DND-41 (cell line): Measurements from ENCODE around the gene ITGAX.

Experiments
- ATAC-seq: fragments of 200-7000 bp; cut with Tn5 transposase; 3 replicates; pipeline ENCODE4 v1.9.1; 2021; ENCODE audit warnings: low read depth; ENCODE audit not compliant: insufficient read depth
- DNase-seq: peaks from one replicate; pipeline ENCODE4 v3.0.0-alpha.2; 2020
- H2AFZ ChIP-seq: 2 replicates; pipeline ENCODE4 v1.6.0; 2012; ENCODE audit warnings: low read depth, low read length
- H3K27ac ChIP-seq: 2 replicates; pipeline ENCODE4 v1.5.1; 2012; ENCODE audit warnings: low read length, inconsistent platforms
- H3K27me3 ChIP-seq: fragments of 200-600 bp; sonication (generic); 2 replicates; pipeline ENCODE4 v1.6.0; 2012; ENCODE audit warnings: low read length, mild to moderate bottlenecking, inconsistent platforms; ENCODE audit not compliant: insufficient read depth, poor library complexity
- H3K36me3 ChIP-seq: 2 replicates; pipeline ENCODE4 v1.5.1; 2012; ENCODE audit warnings: low read length, inconsistent platforms; ENCODE audit not compliant: insufficient read depth
- H3K4me1 ChIP-seq: 2 replicates; pipeline ENCODE4 v1.5.1; 2012; ENCODE audit warnings: mild to moderate bottlenecking, low read length; ENCODE audit not compliant: insufficient read depth
- H3K4me2 ChIP-seq: 2 replicates; pipeline ENCODE4 v1.6.0; 2012; ENCODE audit warnings: mild to moderate bottlenecking, moderate library complexity, low read length, inconsistent platforms; ENCODE audit not compliant: insufficient read depth
- H3K4me3 ChIP-seq, 2 experiments: fragments of 200-600 bp in 1 of 2; shearing (Covaris generic) in 1 of 2; 2 replicates each; pipeline ENCODE4 v1.5.1; 2012 to 2016; ENCODE audit warnings: inconsistent platforms in 2 of 2, low read length in 2 of 2, mild to moderate bottlenecking in 2 of 2, low read depth in 1 of 2, moderate library complexity in 1 of 2
- H3K79me2 ChIP-seq: 2 replicates; pipeline ENCODE4 v1.6.0; 2012; ENCODE audit warnings: low read length, inconsistent platforms; ENCODE audit not compliant: insufficient read depth
- H3K9ac ChIP-seq: 2 replicates; pipeline ENCODE4 v1.6.0; 2012; ENCODE audit warnings: low read depth, mild to moderate bottlenecking, inconsistent platforms, low read length, moderate library complexity
- H3K9me3 ChIP-seq: 2 replicates; pipeline ENCODE4 v1.5.1; 2012; ENCODE audit warnings: low read length, moderate library complexity, mild to moderate bottlenecking, inconsistent platforms; ENCODE audit not compliant: insufficient read depth, severe bottlenecking
- H4K20me1 ChIP-seq: 2 replicates; pipeline ENCODE4 v1.6.0; 2012; ENCODE audit warnings: low read length; ENCODE audit not compliant: insufficient read depth
- CTCF ChIP-seq: IDR thresholded peaks from 2 replicates; pipeline ENCODE4 v1.5.1; 2012; ENCODE audit warnings: borderline replicate concordance, low read length, moderate library complexity, mild to moderate bottlenecking; ENCODE audit not compliant: poor library complexity, severe bottlenecking; ENCODE audit errors: extremely low read depth
- EZH2 ChIP-seq: IDR thresholded peaks from 3 replicates; pipeline ENCODE4 v1.6.1; 2012; ENCODE audit warnings: borderline replicate concordance, low read depth, mild to moderate bottlenecking, moderate library complexity, low read length, inconsistent platforms; ENCODE audit not compliant: severe bottlenecking

Gene ITGAX

GRCh38 chr16:31428638-31429247 is 73.8 kb downstream of the ITGAX start:
- no peak for TF ChIP-seq EZH2
- no peak for TF ChIP-seq CTCF
- Histone ChIP-seq H3K27ac (no peak overlapping the region), H3K27me3 (peaks cover 3% of the 10 kb centered on the region), H3K9ac (no peak overlapping the region), H3K4me2 (no peak overlapping the region), H3K79me2 (no peaks in the 10 kb centered on the region), H3K36me3 (no peaks in the 10 kb centered on the region), H3K4me3 (no peak overlapping the region), H4K20me1 (no peaks in the 10 kb centered on the region), H3K4me1 (no peaks in the 10 kb centered on the region), H2AFZ (no peak overlapping the region), H3K9me3 (no peaks in the 10 kb centered on the region)
- ATAC-seq = no peak
- DNase-seq = no peak

- Histone ChIP-seq H3K4me2 (no peak overlapping the region), H3K4me1 (no peaks in the 10 kb centered on the region), H3K9ac (no peak overlapping the region), H3K36me3 (no peaks in the 10 kb centered on the region), H2AFZ (no peak overlapping the region), H4K20me1 (no peaks in the 10 kb centered on the region), H3K27me3 (peaks cover 3% of the 10 kb centered on the region), H3K4me3 (no peak overlapping the region), H3K27ac (no peak overlapping the region), H3K79me2 (no peaks in the 10 kb centered on the region), H3K9me3 (no peaks in the 10 kb centered on the region)
- no peak for ATAC-seq
- DNase-seq = no peak
- no peak for TF ChIP-seq EZH2
- no peak for TF ChIP-seq CTCF
These were observed 74.3 kb downstream of the ITGAX start for GRCh38 chr16:31429314-31429713.

- no peak for ATAC-seq
- Histone ChIP-seq H3K4me1 (no peaks in the 10 kb centered on the region), H3K4me2 (no peak overlapping the region), H3K27me3 (peaks cover 3% of the 10 kb centered on the region), H3K36me3 (no peaks in the 10 kb centered on the region), H3K9ac (no peak overlapping the region), H3K4me3 (no peak overlapping the region), H3K9me3 (no peaks in the 10 kb centered on the region), H3K27ac (no peak overlapping the region), H4K20me1 (no peaks in the 10 kb centered on the region), H2AFZ (no peak overlapping the region), H3K79me2 (no peaks in the 10 kb centered on the region)
- DNase-seq = no peak
- TF ChIP-seq EZH2 (no peak), CTCF (no peak)
These were observed 74.8 kb downstream of the ITGAX start for GRCh38 chr16:31429796-31430195.
